Spinal cord (tissue), 10 donors: ENCODE results near the gene LRRC8D. TPM values are rescaled to one million over a fixed set of nuclear protein-coding genes. Genes with fewer than 3 reads are reported as not detected.

ENCODE experiments used
- DNase-seq, 6 donors: peaks; one replicate each; pipeline versions ENCODE4 v3.0.0 to v3.0.0-alpha.2; 2013 to 2015; ENCODE audit warnings: low spot score in 6 of 6, low read depth in 4 of 6
- H3K27ac ChIP-seq: one replicate; pipeline ENCODE4 v1.5.1; 2013; ENCODE audit warnings: low read depth, low read length, control low read depth
- H3K27me3 ChIP-seq: one replicate; pipeline ENCODE4 v1.6.1; 2013; ENCODE audit warnings: low read length; ENCODE audit not compliant: control insufficient read depth, insufficient read depth
- H3K36me3 ChIP-seq: one replicate; pipeline ENCODE4 v1.6.1; 2013; ENCODE audit warnings: low read length; ENCODE audit not compliant: control insufficient read depth, insufficient read depth
- H3K4me1 ChIP-seq: one replicate; pipeline ENCODE4 v1.6.1; 2013; ENCODE audit warnings: low read length; ENCODE audit not compliant: control insufficient read depth, insufficient read depth
- H3K4me3 ChIP-seq: one replicate; pipeline ENCODE4 v1.5.1; 2013; ENCODE audit warnings: low read depth, low read length, control low read depth
- H3K9me3 ChIP-seq: one replicate; pipeline ENCODE4 v1.6.1; 2013; ENCODE audit warnings: low read length; ENCODE audit not compliant: control insufficient read depth, insufficient read depth
- WGBS: methylation state at CpG from one replicate; pipeline ENCODE4 v1.1.5; 2013; ENCODE audit warnings: missing lambda C conversion rate; ENCODE audit not compliant: insufficient coverage; 5-methylcytosine and 5-hydroxymethylcytosine counted together
- polyA plus RNA-seq, 2 donors: library from polyadenylated mRNA; unstranded; fragments of 120-200 nt; gene quantifications; one replicate each; pipeline ENCODE4 v1.2.1, GENCODE V29; 2013; ENCODE audit not compliant: insufficient read length in 2 of 2
- total RNA-seq, 2 donors: library from RNA; depleted of rRNA in 1 of 2; stranded (reverse); fragments of 120-200 nt in 1 of 2; fragments of >200 nt in 1 of 2; gene quantifications; one replicate each; pipeline versions ENCODE4 v1.2.3 to v1.2.4, GENCODE V29; 2013 to 2014
- donor health status: healthy.

Gene LRRC8D
- total and polyA plus RNA-seq, 4 donors, result 29.3 to 49.2 (median 45.2) TPM

DNA sequence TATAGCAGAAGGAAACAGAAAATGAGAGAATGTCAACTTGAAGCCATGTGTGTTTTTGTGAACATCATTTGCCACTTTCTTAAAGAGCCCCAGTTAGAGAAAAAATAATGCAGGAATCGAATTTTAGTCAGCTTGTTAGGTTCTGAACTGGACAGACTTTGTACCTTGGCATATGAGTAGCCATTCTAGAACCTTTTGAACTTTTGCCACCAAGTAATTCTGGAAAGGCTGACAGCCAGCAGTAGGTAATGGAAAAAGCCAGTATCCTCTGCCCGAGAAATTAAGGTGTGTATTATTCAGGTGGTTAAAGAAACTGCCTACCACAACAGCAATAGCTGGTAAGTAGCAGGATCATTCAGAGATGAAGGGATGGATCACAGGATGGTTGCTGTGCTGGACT is 20.7 kb downstream of the LRRC8D start:
- H3K9me3 ChIP-seq, result no peaks in the 10 kb centered on the region
- H3K4me1 ChIP-seq, result peaks cover 18% of the 10 kb centered on the region
- no peak overlapping the region for H3K27ac ChIP-seq
- WGBS, result 100% methylated on average over 1 of the region's 2 CpGs
- no peak overlapping the region for H3K4me3 ChIP-seq
- DNase-seq, result no peak
- H3K36me3 ChIP-seq, result peaks cover 9% of the 10 kb centered on the region
- no peaks in the 10 kb centered on the region for H3K27me3 ChIP-seq

DNA sequence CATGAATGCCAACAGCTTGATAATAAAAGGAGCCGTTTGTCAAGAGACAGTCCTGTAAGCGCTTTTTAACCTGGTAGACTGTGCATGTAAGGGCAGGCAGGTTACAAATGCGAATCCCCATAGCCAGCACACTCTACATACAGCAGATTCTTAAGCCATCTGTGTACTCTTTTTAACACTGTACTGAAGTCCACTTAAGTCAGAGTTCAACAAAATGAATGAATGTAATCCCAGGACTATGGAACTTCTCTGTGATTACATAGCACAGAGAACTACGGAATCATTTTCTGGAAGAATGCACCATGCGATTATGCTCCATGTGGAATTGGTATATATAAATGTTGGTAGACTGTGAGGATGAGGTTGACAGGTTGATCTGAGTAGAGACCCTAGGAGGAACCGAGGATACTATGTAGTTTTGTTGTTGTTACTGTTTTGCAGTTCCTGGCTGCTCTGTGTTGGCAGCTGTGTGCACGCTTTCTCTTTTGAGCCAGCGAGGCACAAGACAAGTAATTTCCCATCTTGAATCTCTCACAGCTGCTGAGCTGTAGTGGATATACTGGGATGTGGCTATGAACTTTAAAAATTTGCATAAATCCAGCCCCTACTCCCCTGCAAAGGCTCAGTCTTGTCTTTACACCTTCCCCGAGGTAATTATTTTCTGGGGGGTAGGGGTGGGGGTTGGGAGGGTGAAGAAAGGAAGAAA is 21.9 kb downstream of the LRRC8D start:
- Histone ChIP-seq H3K27ac (peak overlapping the region; percentile 88), H3K4me1 (peaks cover 18% of the 10 kb centered on the region), H3K4me3 (peak overlapping the region; percentile 72), H3K36me3 (peaks cover 9% of the 10 kb centered on the region), H3K9me3 (no peaks in the 10 kb centered on the region), H3K27me3 (no peaks in the 10 kb centered on the region)
- 39% methylated on average over 4 of the region's 9 CpGs for WGBS
- peak in 3 of 6 donors; percentile 13 to 71 (median 29) for DNase-seq

DNA sequence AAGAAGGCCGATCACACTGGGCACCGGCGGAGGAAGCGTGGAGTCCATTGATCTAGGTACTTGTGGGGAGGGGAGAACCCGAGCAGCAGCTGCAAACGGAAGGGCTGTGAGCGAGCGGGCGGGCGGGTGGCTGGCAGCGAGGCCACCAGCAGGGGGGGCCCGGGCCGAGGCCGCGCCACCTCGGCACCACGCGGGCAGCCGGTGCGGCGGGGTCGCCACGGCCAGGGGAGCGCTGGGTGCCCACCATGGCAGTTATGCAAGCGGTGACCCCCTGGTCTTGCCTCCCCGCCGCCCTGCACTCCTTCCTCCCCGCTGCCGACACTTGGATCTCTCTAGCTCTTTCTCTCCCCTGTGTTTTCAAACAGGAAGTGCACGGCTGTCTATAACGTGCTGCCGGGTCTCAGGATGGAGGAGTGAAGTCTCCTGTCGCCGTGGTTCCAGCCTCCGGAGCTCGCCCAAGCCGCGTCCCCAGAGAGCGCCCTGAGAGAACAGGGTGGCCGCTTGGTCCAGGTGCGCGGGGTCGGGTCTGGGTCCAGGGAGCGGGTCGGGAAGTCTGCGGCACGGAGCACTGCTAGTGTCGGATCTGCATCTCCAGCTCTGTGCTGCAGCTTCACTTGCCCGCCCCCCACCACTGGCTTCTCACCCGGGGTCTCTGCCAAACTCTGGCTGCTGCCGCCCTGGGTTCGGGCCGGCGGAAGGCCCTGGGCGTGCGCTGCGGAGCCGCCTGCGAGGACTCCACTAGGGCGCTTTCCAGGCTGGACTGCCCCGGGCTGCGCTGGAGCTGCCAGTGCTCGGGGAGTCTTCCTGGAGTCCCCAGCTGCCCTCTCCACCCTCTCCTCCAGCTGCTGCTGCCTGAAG is 22.7 kb downstream of the LRRC8D start:
- Histone ChIP-seq H3K9me3 (no peaks in the 10 kb centered on the region), H3K27me3 (no peaks in the 10 kb centered on the region), H3K36me3 (peaks cover 9% of the 10 kb centered on the region), H3K27ac (peak overlapping the region; percentile 88), H3K4me1 (peaks cover 13% of the 10 kb centered on the region), H3K4me3 (peak overlapping the region; percentile 72)
- 3% methylated on average over 58 of the region's 63 CpGs for WGBS
- peak in 2 of 6 donors; percentile 80 to 87 for DNase-seq

DNA sequence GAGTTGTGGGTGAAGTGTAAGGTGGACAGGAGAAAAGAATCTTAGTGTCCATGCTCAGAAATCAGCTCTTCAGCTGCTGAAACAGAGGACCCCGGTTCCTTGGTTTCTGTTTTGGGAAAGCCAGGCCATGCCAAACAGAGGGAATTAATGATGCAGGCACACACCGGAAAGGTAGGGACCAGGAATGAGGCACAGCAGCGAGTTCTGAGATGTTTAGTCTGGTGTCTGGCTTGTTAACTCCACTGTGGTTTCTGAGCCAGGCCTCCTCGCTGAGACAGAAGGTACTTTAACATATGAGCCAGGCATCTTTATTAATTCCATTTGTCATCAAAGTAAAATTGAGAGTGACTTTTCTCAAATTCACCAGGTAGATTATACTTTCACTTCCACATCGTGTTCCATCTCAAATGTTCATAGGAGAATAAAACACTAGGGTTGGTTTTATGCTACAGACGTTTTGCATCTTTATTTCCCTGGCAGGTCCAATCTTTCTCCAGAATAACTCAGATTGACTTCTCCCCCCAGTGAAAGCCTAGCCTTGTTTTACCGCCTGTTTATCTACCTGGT is 23.5 kb downstream of the LRRC8D start:
- Histone ChIP-seq H3K27ac (peak overlapping the region; percentile 82), H3K4me3 (peak overlapping the region; percentile 72), H3K9me3 (no peaks in the 10 kb centered on the region), H3K4me1 (peaks cover 13% of the 10 kb centered on the region), H3K27me3 (no peaks in the 10 kb centered on the region), H3K36me3 (peaks cover 9% of the 10 kb centered on the region)
- peak in 1 of 6 donors; percentile 21 for DNase-seq
- WGBS, result 89% methylated on average over 2 of the region's 7 CpGs

DNA sequence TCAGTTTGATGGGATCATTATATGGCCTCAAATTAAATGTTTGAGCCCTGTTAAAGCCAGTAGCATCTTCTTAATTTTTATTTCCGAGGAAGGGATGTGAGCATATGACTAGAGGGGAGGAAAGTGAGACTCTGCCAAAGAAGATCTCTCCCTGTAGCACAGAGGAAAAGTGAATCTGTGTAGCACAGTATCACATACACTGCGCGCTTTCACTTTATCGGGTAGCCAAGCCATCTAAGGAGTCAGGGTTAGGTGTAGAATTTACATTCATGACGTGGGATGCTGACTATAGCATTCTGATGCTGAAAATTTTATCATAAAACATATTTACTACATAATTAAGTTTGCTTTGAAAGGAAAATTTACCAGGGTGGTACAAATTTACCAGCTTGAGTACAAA is 24.0 kb downstream of the LRRC8D start:
- Histone ChIP-seq H3K27ac (no peak overlapping the region), H3K4me1 (peaks cover 13% of the 10 kb centered on the region), H3K27me3 (no peaks in the 10 kb centered on the region), H3K4me3 (no peak overlapping the region), H3K9me3 (no peaks in the 10 kb centered on the region), H3K36me3 (peaks cover 9% of the 10 kb centered on the region)
- no peak for DNase-seq
- WGBS, result no CpG with 5 or more reads among the region's 5 CpGs

DNA sequence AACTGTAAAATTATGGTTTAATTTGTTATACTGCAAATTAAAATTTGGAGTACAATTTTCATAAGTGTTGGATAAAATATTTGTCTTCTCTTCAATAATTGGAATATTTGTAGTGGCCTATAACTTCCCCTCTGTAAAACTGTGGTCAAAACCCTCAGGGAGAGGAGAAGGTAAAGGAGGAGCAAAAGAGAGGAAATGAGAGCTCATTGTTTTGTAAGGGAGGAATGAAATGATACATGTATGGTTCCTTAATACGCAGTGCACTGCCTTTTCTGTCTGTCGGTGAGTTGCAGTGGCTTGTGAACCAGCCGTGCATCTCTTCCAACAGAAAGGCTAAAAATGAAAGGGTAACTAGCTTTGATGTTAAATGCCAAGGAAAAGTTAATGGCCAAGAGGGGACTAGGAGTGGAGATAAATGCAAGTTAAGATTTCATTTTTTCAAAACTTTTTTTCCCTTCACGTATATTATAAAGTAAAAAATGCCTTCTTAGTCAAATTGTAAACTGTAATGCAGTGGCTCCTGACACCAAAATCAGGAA is 26.4 kb downstream of the LRRC8D start:
- H3K9me3 ChIP-seq, result no peaks in the 10 kb centered on the region
- peaks cover 9% of the 10 kb centered on the region for H3K36me3 ChIP-seq
- H3K4me1 ChIP-seq, result peaks cover 13% of the 10 kb centered on the region
- H3K27me3 ChIP-seq, result no peaks in the 10 kb centered on the region
- H3K27ac ChIP-seq, result no peak overlapping the region
- H3K4me3 ChIP-seq, result no peak overlapping the region
- DNase-seq, result no peak
- WGBS, result 100% methylated on average over 1 of the region's 4 CpGs

DNA sequence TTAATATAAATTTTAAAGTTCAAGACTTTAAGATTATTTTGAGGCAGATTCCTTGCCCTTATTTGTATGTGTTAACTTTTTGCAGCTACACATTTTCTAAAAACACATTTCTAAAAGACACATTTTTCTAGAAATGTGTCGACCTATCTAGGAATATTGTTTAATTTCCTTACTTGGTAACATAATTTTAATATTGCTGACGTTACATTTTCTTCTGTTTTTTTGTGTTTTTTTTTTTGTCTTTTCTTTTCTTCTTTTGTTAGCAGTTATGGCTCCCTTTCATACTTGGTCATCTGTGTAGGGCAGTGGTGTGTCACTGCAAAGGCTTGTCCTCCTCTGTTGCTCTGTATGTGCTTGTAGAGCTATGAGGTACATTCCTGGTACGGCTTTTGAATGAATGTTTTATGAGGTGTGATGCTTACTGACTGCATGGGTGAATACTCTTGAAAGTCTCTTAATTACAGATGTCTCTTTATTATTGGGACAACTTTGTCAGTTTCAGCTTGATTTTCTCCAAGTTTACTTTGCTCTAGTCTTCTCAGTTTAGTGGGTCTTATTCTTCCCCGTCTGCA is 30.1 kb downstream of the LRRC8D start:
- H3K36me3 ChIP-seq, result peaks cover 9% of the 10 kb centered on the region
- WGBS, result 50% methylated on average over 1 of the region's 4 CpGs
- no peak for DNase-seq
- H3K27ac ChIP-seq, result no peak overlapping the region
- no peaks in the 10 kb centered on the region for H3K4me1 ChIP-seq
- no peaks in the 10 kb centered on the region for H3K9me3 ChIP-seq
- H3K27me3 ChIP-seq, result no peaks in the 10 kb centered on the region
- H3K4me3 ChIP-seq, result no peak overlapping the region

DNA sequence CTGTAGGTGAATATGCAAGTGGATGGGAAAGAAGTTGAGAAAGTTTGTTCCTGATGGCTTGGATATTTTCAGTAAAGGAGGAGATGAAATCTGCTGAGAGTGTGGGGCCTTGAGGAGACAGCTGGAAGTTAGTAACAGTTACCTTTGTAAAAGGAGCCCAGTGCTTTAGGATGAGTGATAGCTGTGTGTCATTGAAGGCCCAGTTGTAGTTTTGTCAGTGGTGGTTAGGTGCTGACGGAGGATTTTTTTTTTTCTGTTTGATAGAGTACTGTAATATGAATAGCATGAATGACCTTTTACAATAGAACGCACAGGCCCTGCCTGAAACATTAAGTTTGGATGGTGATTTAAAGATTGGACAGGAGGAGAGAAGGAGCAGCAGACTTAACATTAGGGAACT is 33.3 kb downstream of the LRRC8D start:
- no peak overlapping the region for H3K27ac ChIP-seq
- no peak overlapping the region for H3K4me3 ChIP-seq
- H3K36me3 ChIP-seq, result peaks cover 9% of the 10 kb centered on the region
- WGBS, result 80% methylated on average over 2 of the region's 2 CpGs
- no peak for DNase-seq
- H3K4me1 ChIP-seq, result no peaks in the 10 kb centered on the region
- no peaks in the 10 kb centered on the region for H3K9me3 ChIP-seq
- H3K27me3 ChIP-seq, result no peaks in the 10 kb centered on the region

DNA sequence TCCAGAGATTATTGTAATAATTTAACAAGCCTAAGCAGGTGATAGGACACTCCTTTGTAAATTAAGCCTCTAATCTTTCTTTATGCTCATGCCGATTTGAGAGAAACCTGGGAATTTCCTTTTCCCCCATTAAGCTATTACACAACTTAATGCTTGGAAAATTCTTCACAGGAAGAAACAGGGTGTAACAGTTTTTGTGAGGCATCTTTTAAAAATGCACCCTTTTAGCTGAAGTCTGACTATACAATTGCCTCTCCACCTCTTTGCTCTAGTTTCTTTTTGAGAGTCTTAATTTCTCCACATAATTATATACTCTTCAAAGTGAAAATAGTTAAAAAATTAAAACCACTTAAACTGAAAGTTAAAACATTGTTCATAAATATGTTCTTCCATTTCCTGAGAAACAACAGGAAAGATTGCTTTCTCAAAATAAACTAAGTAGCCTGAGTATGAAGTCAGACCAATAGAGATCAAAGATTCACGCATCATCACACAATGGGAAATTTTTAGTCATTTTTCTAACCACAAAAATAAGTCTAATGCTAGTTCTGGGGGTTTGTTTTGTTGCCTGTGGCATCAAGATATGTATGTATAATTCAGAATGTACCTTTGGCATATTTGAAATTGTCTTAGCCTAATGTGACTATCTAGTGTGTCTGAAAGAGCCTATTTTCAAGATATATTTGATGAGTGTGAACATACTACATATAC is 34.7 kb downstream of the LRRC8D start:
- H3K36me3 ChIP-seq, result peaks cover 9% of the 10 kb centered on the region
- no peaks in the 10 kb centered on the region for H3K4me1 ChIP-seq
- no peaks in the 10 kb centered on the region for H3K27me3 ChIP-seq
- no CpG with 5 or more reads among the region's 2 CpGs for WGBS
- no peak overlapping the region for H3K4me3 ChIP-seq
- no peak overlapping the region for H3K27ac ChIP-seq
- H3K9me3 ChIP-seq, result no peaks in the 10 kb centered on the region
- no peak for DNase-seq
